Activated T-helper 17 cell treated with anti-CD3 and anti-CD28 coated beads, Interleukin-2, amount 50 U/mL, for 72 hours (primary cell): Measurements from ENCODE around the gene PRKN. TPM values are rescaled to one million over a fixed set of nuclear protein-coding genes. Genes with fewer than 3 reads are reported as not detected.

Experiments
- ATAC-seq: fragments of 150-1000 bp; cut with Tn5 transposase; replicated peaks from 2 replicates; pipeline ENCODE4 v1.10.0; 2021; ENCODE audit warnings: mild to moderate bottlenecking, moderate library complexity
- H3K27ac Mint-ChIP-seq: one replicate; pipeline ENCODE4 v1.8.0; 2022; ENCODE audit warnings: mixed read lengths
- H3K27me3 Mint-ChIP-seq: one replicate; pipeline ENCODE4 v1.8.0; 2022; ENCODE audit warnings: mixed read lengths
- H3K36me3 Mint-ChIP-seq: one replicate; pipeline ENCODE4 v1.8.0; 2022; ENCODE audit warnings: low read depth, mild to moderate bottlenecking, mixed read lengths
- H3K4me1 Mint-ChIP-seq: one replicate; pipeline ENCODE4 v1.8.0; 2022; ENCODE audit warnings: mixed read lengths
- H3K4me3 Mint-ChIP-seq: one replicate; pipeline ENCODE4 v1.8.0; 2022; ENCODE audit warnings: mild to moderate bottlenecking, mixed read lengths
- H3K9me3 Mint-ChIP-seq: one replicate; pipeline ENCODE4 v1.8.0; 2022; ENCODE audit warnings: mixed read lengths
- total RNA-seq, 2 donors: library from RNA; stranded (reverse); gene quantifications; one replicate each; pipeline ENCODE4 v1.2.3, GENCODE V29; 2022

The PRKN gene
- total RNA-seq, 2 donors from 2014 or later: 0.84 to 0.87 TPM

DNA sequence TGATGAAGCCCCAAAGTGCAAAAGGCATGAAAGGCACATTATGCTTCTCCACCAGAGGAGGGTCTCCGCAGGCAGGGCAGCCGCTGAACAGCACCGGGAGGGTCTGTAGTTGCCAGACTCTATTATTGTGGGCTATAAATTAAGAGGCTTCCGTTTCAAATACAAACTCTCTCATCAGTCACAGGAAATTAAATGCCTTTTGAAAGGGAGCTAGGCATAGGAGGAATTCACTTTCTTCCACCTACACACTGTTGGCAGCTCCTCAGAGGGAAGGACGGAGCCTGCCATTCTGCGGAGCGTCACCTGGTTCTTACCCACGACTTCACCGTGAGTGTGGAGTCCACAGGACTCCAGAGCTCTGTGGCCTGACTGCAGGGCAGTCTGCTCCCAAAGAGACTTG, 1312.9 kb downstream of the PRKN start:
- no peaks in the 10 kb centered on the region for H3K36me3 Mint-ChIP-seq
- peaks cover 9% of the 10 kb centered on the region for H3K27me3 Mint-ChIP-seq
- H3K4me1 Mint-ChIP-seq: no peaks in the 10 kb centered on the region
- H3K9me3 Mint-ChIP-seq: no peaks in the 10 kb centered on the region
- H3K4me3 Mint-ChIP-seq: no peak overlapping the region
- ATAC-seq: no peak
- no peak overlapping the region for H3K27ac Mint-ChIP-seq

DNA sequence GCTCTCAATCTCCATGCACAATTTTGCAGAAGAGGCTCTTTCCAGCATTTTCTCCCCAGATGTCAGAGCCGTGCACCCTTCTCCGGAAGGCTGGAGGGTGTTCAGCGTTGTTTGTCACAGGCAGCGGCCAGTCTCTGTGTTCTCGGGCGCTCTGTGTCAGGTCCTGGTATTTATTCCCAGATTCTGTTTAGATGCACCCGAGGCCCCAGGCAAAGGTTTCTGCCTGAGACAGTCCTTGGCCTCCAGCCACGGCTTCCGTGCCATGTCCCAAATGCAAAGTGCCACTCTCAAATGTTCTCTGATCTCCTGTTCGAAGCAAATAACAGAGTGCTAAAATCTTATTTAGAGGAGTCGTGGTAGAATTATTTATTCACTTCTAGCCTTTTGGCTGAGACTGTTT, 1313.4 kb downstream of the PRKN start:
- H3K27ac Mint-ChIP-seq: no peak overlapping the region
- H3K27me3 Mint-ChIP-seq: peaks cover 9% of the 10 kb centered on the region
- no peaks in the 10 kb centered on the region for H3K4me1 Mint-ChIP-seq
- H3K9me3 Mint-ChIP-seq: no peaks in the 10 kb centered on the region
- no peak for ATAC-seq
- no peak overlapping the region for H3K4me3 Mint-ChIP-seq
- H3K36me3 Mint-ChIP-seq: no peaks in the 10 kb centered on the region

DNA sequence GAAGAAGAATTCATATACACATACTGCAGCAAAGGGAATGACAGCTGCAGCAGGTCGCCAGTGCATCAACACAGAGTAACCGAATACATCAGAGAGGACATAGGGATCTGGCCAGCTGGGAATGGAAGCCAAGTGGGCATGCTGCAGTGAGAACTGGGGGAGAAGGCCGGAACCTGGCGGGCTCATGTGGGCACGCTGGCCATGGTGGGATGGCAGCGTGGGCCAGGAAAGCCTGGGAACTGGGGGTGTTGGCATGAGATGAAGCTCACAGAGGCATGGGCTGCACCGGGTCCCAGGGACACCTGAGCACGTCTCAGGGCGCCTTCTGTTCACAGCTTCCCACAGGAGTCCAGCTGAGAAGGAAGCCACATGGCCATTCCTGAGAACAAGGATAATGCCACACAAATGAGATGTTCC, 1314.2 kb downstream of the PRKN start:
- no peaks in the 10 kb centered on the region for H3K36me3 Mint-ChIP-seq
- H3K27ac Mint-ChIP-seq: no peak overlapping the region
- no peaks in the 10 kb centered on the region for H3K4me1 Mint-ChIP-seq
- H3K27me3 Mint-ChIP-seq: peaks cover 9% of the 10 kb centered on the region
- no peak overlapping the region for H3K4me3 Mint-ChIP-seq
- no peak for ATAC-seq
- H3K9me3 Mint-ChIP-seq: no peaks in the 10 kb centered on the region

DNA sequence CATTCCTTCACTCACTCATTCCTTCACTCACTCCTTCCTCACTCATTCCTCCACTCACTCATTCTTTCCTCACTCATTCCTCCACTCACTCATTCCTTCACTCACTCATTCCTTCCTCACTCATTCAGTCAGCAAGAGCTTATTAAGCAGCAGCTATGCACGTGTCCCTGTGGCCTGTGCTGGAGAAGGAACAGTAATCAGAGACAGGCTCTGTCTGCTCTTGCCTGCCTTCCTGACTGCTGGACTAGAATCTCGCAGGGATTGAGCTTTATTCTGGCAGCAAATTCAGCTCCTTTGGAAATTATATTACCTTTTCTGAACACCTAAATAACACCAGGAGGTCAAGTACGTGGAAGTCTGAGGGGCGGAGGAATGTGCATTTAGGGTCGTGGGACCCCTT, 1314.8 kb downstream of the PRKN start:
- Mint-ChIP-seq H3K36me3 (no peaks in the 10 kb centered on the region), H3K4me1 (no peaks in the 10 kb centered on the region), H3K4me3 (no peak overlapping the region), H3K9me3 (no peaks in the 10 kb centered on the region), H3K27ac (no peak overlapping the region), H3K27me3 (peaks cover 9% of the 10 kb centered on the region)
- ATAC-seq: no peak

DNA sequence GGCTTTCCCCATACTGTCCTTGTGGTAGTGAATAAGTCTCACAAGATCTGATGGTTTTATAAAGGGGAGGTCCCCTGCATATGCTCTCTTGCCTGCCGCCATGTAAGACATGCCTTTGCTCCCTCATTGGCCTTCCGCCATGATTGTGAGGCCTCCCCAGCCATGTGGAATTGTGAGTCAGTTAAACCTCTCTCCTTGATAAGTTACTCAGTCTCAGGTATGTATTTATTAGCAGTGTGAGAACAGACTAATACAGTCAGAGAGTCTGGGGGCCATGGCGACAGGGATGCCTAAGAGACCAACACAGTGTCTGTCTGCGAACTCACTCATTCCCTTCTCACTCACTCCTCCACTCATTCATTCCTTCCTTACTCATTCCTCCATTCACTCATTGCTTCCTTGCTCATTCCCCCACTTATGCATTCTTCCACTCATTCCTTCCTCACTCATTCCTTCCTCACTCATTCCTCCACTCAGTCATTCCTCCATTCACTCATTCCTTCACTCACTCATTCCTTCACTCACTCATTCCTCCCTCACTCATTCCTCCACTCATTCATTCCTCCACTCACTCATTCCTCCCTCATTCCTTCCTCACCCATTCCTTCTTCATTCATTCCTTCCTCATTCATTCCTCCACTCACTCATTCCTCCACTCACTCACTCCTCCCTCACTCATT, 1316.2 kb downstream of the PRKN start:
- ATAC-seq: no peak
- Mint-ChIP-seq H3K9me3 (no peaks in the 10 kb centered on the region), H3K36me3 (no peaks in the 10 kb centered on the region), H3K4me1 (no peaks in the 10 kb centered on the region), H3K27me3 (peaks cover 5% of the 10 kb centered on the region), H3K4me3 (no peak overlapping the region), H3K27ac (no peak overlapping the region)

DNA sequence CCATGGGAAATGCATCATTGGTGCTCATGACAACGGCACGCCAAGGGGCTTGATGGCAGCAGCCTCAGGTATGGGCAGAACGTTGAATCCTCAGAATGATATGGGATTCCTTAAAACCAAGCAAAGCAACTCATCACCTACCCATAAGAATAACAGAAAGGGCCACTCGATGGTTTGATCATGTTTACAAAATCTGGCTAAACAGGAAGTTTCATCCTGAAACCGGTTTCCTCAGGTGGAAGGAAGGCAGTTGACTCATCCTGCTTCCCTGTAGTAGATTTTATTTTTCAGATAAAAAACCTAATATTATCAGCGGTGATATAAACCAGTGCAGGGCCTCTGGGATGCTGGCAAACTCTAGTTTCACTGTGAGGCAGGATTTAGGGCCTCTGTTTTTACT, 1316.8 kb downstream of the PRKN start:
- Mint-ChIP-seq H3K4me3 (no peak overlapping the region), H3K27me3 (no peaks in the 10 kb centered on the region), H3K36me3 (no peaks in the 10 kb centered on the region), H3K4me1 (no peaks in the 10 kb centered on the region), H3K9me3 (no peaks in the 10 kb centered on the region), H3K27ac (no peak overlapping the region)
- no peak for ATAC-seq

DNA sequence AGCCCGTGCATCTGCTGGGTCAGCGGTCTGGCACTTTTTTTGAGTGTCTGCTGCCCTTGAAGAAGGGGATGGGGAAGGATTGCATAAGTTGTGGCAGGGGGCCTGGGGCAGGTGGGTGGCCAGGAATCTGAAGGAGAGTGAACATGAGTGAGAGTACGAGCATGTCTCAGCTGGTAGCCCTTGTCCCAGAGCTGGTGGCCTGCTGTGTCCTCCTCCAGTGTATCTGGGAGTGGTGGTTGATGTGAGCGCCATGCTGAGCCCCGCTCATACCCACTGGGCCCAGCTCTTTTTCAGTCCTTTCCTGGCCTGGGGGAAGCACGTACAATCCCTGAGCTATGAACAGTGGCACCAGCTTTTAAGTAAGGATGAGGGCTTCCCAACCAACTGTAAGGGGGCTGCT, 1317.5 kb downstream of the PRKN start:
- no peaks in the 10 kb centered on the region for H3K36me3 Mint-ChIP-seq
- no peak for ATAC-seq
- H3K27me3 Mint-ChIP-seq: no peaks in the 10 kb centered on the region
- no peaks in the 10 kb centered on the region for H3K9me3 Mint-ChIP-seq
- H3K27ac Mint-ChIP-seq: no peak overlapping the region
- no peaks in the 10 kb centered on the region for H3K4me1 Mint-ChIP-seq
- no peak overlapping the region for H3K4me3 Mint-ChIP-seq

DNA sequence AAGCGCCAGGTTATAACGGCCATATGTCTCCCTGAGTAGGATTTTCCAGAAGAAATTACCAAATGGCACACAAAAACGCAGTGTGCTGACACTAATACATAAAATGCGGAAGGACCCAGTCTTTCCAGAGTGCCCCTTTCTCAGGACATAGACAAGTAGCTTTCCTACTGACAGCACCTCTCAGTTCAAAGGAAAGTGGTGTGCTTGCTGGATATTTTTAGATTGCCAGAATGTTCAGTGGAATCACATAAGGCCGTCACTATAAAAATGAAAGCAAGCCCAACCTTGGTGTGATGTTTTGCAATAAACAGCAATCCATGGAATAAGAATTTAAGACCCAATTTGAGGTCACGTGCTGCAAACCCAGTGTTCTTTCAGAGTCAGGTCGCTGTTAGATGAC, 1318.2 kb downstream of the PRKN start:
- Mint-ChIP-seq H3K27me3 (no peaks in the 10 kb centered on the region), H3K36me3 (no peaks in the 10 kb centered on the region), H3K9me3 (no peaks in the 10 kb centered on the region), H3K4me1 (no peaks in the 10 kb centered on the region), H3K27ac (no peak overlapping the region), H3K4me3 (no peak overlapping the region)
- ATAC-seq: no peak

DNA sequence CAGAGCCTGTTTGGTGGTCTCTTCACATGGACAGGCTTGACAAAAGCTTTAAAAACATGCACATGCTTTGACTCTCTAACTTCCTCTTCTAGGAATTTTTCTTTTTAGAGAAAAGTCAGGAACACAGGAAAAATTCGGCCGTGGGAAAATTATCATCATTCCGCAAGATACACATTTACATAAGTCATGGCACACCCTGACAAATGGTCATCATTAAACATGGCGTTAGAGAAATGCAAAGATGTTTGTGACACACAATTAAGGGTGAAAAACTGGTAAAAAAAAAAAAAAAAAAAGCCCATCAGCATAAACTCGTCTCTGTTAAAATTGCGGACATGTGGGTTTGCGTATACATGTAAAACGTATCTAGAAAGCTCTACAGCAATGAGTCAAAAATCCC, 1319.5 kb downstream of the PRKN start:
- H3K4me3 Mint-ChIP-seq: no peak overlapping the region
- no peak overlapping the region for H3K27ac Mint-ChIP-seq
- H3K36me3 Mint-ChIP-seq: no peaks in the 10 kb centered on the region
- H3K4me1 Mint-ChIP-seq: no peaks in the 10 kb centered on the region
- no peak for ATAC-seq
- no peaks in the 10 kb centered on the region for H3K27me3 Mint-ChIP-seq
- no peaks in the 10 kb centered on the region for H3K9me3 Mint-ChIP-seq

DNA sequence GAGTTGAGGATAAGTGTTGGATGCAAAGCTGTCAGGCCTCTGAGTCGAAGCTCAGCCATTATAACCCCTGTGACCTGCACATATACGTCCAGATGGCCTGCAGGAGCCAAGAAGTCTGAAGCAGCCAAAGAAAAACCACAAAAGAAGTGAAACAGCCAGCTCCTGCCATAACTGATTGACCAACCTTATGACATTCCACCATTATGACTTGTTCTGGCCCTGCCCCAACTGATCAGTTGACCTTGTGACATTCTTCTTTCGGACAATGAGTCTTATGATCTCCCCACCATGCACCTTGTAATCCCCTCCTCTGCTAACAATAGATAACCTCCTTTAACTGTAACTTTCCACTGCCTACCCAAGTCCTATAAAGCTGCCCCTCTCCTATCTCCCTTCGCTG, 1320.0 kb downstream of the PRKN start:
- no peak for ATAC-seq
- H3K4me1 Mint-ChIP-seq: no peaks in the 10 kb centered on the region
- no peaks in the 10 kb centered on the region for H3K27me3 Mint-ChIP-seq
- H3K4me3 Mint-ChIP-seq: no peak overlapping the region
- no peaks in the 10 kb centered on the region for H3K36me3 Mint-ChIP-seq
- no peaks in the 10 kb centered on the region for H3K9me3 Mint-ChIP-seq
- H3K27ac Mint-ChIP-seq: no peak overlapping the region

DNA sequence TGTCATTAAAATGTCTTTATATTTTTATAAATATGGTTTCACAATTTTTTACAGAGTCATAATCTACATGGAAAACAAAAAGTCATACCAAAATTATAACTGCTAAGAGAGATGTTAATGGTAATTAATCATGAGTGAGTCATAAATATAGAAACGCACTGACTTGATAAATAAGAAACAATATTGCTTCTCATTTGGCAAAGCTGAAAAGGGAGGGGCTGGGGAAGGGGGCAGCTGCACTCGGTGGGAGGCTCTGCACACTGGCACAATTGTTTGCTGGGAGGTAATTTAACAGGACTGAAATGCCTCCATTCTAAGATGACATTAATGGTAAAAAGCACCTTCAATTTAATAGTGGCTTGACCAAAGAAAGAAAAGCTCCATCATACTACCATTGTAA, 1320.5 kb downstream of the PRKN start:
- Mint-ChIP-seq H3K27me3 (no peaks in the 10 kb centered on the region), H3K36me3 (no peaks in the 10 kb centered on the region), H3K4me1 (no peaks in the 10 kb centered on the region), H3K27ac (no peak overlapping the region), H3K9me3 (no peaks in the 10 kb centered on the region), H3K4me3 (no peak overlapping the region)
- ATAC-seq: no peak

DNA sequence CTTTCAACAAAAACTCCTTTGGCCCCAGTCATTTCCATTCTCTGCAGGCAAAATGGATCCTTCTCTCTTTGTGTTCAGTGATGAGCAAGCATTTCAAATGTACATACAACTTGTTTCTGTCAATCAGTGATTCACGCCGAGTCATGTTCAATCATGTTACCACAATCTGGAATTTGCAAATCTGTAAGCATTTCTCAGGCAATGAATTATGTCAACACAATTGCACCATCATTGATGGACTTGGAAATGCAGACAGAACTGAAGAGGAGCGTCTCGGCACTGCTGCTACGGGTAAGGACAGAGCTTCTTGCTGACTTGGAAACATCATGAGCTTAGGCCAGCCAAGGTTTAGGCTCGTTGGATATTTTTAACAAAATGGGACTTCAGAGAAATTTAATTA, 1320.9 kb downstream of the PRKN start:
- Mint-ChIP-seq H3K36me3 (no peaks in the 10 kb centered on the region), H3K4me3 (no peak overlapping the region), H3K4me1 (no peaks in the 10 kb centered on the region), H3K27me3 (no peaks in the 10 kb centered on the region), H3K9me3 (no peaks in the 10 kb centered on the region), H3K27ac (no peak overlapping the region)
- peak; percentile 21 for ATAC-seq

DNA sequence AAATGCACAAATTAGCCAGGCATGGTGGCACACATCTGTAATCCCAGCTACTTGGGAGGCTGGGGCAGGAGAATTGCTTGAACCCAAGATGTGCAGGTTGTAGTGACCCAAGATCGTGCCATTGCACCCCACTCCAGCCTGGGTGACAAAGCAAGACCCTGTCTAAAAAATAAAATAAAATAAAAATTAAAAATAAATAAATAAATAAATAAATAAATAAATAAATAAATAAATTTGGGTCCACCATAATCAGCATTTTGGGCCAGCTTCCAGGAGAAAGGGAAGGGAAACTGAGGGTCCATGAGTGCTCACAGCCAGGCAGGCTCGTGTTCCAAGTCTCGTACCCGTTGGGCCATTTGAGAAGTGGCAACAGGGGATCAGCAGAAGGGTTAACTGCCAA, 1322.1 kb downstream of the PRKN start:
- H3K27me3 Mint-ChIP-seq: no peaks in the 10 kb centered on the region
- H3K27ac Mint-ChIP-seq: no peak overlapping the region
- no peaks in the 10 kb centered on the region for H3K9me3 Mint-ChIP-seq
- H3K36me3 Mint-ChIP-seq: no peaks in the 10 kb centered on the region
- ATAC-seq: no peak
- no peak overlapping the region for H3K4me3 Mint-ChIP-seq
- H3K4me1 Mint-ChIP-seq: no peaks in the 10 kb centered on the region

DNA sequence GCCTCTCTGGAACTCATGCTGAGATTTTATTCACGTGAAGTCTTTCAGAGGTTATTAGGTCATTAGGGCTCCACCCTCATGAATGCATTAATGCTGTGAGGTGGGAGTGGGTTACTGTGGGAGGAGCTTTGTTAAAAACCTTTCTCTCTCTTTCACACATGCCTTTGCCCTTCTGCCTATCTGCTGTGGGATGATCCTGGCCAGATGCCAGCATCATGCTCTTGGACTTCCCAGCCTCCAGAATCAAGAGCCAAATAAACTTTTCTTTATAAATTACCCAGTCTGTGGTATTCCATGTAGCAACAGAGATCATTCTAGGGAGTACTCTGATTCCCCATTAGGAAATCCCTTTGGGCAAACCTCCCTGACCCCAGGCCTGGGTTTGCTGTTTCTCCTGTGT, 1323.8 kb downstream of the PRKN start:
- no peaks in the 10 kb centered on the region for H3K4me1 Mint-ChIP-seq
- H3K9me3 Mint-ChIP-seq: no peaks in the 10 kb centered on the region
- no peak overlapping the region for H3K27ac Mint-ChIP-seq
- peaks cover 2% of the 10 kb centered on the region for H3K27me3 Mint-ChIP-seq
- no peak overlapping the region for H3K4me3 Mint-ChIP-seq
- ATAC-seq: no peak
- no peaks in the 10 kb centered on the region for H3K36me3 Mint-ChIP-seq

DNA sequence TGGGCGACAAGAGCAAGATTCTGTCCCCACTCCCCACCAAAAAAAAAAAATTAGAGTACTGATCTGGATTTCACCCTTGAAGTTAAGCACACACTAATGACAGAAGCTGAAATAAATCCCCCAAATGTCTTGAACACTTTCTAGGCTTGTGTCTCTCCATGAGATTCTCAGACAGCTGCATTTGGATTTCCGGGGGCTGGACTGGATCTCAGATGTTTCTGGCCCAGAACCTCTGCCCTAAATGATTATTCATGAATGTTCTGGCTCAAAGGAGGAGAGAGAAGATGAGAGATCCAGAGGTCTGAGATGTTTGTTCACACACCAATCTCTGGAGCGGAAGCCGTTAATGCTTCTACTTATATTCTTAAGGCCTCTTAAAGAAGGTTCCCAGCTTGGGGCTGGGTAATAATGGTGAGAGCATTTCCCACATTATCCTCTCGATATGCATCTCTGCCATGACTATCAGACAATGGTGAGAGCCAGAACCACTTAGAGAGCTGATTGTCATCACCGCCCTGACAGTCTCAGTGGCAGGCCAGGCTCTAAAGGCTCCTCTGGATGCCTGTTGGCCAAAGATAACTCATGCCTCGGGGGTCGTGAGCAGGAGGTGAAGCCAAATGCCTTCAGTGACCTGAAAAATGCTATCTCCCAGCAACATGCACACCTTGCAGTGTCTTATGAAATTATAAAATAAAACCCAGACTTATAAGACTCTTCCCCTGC, 1325.8 kb downstream of the PRKN start:
- Mint-ChIP-seq H3K36me3 (no peaks in the 10 kb centered on the region), H3K9me3 (no peaks in the 10 kb centered on the region), H3K4me1 (no peaks in the 10 kb centered on the region), H3K27ac (no peak overlapping the region), H3K4me3 (no peak overlapping the region), H3K27me3 (peaks cover 5% of the 10 kb centered on the region)
- no peak for ATAC-seq
